PFSK-1 (cell line): ENCODE data around the gene MFSD12.

Experiments used
- POLR2AphosphoS5 ChIP-seq: IDR thresholded peaks from 2 replicates; pipeline ENCODE4 v1.6.1; 2012; ENCODE audit warnings: low read depth, mild to moderate bottlenecking, control low read depth, low read length, moderate library complexity
- REST ChIP-seq, 2 experiments: IDR thresholded peaks; 2 replicates each; pipeline versions ENCODE4 v1.6.1 to v1.8.0; 2011 to 2012; ENCODE audit warnings: low read depth in 2 of 2, low read length in 2 of 2, control low read depth in 1 of 2, inconsistent platforms in 1 of 2, mild to moderate bottlenecking in 1 of 2, moderate library complexity in 1 of 2; ENCODE audit not compliant: insufficient read depth in 1 of 2

GRCh38 chr19:3547767-3548282 lies 9.6 kb downstream of the MFSD12 start:
- TF ChIP-seq POLR2AphosphoS5 (no peak), REST (IDR thresholded peaks at IDR 0.05; ENCODE audit: insufficient read depth in 1 of 2, low read depth in 2 of 2, low read length in 2 of 2) (no peak)
